G401 (cell line): Measurements from ENCODE around the gene DNTT. TPM values are rescaled to one million over a fixed set of nuclear protein-coding genes. Genes with fewer than 3 reads are reported as not detected.

Experiments
- DNase-seq: peaks from one replicate; pipeline ENCODE4 v3.0.0-alpha.2; 2015; ENCODE audit warnings: low spot score
- in situ Hi-C: cut with HindIII; loops from 2 replicates; pipeline ENCODE4 v1.10.0; 2016; ENCODE audit warnings: low sequenced_read_pairs, mixed read lengths
- total RNA-seq: library from RNA; depleted of rRNA; stranded (reverse); fragments of >200 nt; shearing (Covaris generic); gene quantifications from 2 replicates; pipeline ENCODE4 v1.2.3, GENCODE V29; 2014

DNTT gene
- total RNA-seq, 1 experiment from 2014 or later: not detected

DNA sequence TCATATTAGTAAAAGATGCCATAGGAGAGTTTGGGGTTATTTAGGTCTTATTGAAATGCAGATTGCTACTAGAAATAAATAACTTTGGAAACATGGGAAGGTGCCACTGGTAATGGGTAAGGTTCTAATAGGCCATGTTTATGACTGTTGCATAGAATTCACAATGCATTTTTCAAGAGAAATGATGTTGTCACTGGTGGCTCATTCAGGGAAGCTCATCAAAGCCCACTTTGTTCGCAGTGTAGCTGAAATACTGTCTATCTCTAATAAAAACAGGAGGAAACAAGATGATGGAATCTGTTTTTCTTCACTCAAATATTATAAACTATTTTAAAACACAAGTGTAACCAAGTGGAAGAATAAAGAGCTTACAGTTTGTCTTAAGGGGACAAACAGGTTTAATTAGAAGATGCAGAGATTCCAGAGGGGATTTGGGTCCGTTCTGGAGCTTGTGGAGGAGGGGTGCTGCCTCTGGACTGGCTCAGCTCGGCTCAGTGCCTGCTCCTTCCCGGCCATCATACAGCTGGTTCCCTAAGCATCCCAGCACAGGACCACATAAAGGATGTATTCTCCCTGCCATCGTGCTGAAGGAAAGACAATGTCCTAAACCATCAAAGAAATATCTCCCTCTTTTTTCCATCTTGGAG, 34.2 kb downstream of the DNTT start:
- in situ Hi-C loops: no loop called here
- DNase-seq: no peak

DNA sequence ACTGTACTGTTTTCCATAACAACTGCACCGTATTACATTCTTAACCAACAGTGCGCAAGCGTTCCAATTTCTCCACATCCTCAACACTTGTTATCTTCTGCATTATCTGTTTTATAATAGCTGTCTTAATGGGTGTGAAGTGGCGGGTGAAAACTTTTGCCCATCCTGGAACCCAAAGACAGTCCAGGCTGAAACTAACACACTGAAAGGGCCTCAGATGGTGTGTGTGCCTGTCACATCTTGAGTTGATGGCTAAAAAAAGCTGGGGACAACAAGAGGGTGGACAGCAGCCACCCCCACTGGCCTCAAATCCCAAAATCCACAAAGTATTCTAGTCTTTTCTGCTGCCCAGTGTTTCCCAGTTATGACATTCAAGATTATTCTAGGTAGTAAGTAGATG, 35.1 kb downstream of the DNTT start:
- no peak for DNase-seq
- in situ Hi-C loops: no loop called here

DNA sequence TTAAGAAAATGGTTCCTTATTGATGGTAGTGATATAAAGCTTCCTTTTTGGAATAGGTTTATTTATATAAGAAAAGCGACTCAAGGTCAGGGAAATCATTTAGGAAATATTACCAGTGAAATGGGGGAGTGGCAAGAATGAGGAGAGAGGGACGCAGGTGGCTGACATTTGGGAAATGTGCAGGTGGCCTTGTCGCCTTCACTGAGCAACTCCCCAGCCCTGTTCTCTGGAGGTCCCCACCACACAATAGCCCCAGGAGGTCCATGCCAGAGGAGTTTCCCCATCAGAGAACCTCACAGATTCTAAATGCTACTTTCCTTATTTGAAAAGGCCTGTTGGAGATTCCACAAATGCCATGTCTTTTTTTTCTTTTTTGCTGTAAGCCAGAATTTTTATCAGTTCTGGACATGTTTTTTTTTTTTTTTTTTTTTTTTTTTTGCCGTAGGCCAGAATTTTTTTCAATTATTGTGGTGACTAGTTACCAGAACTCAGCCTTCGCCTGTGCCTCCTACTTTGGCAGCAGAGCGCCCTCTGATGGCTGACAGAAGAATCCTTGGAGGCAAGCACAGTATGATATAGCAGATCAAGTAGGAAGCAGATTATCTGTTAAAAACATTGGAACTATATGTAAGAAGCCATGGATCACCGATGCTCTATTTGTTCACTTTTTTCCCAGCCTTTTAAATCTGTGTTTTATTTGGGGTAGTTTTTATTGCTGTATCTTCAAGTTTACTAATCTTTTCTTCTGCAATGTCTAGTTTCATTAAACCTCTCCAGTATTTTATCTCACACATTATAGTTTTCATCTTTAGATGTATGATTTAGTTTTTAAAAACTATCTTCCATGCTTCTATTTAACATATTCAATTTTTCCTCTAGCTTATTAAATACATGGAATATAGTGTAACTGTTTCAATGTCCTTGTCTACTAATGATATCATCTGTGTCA, 36.0 kb downstream of the DNTT start:
- in situ Hi-C loops: no loop called here
- peak; percentile 33 for DNase-seq

DNA sequence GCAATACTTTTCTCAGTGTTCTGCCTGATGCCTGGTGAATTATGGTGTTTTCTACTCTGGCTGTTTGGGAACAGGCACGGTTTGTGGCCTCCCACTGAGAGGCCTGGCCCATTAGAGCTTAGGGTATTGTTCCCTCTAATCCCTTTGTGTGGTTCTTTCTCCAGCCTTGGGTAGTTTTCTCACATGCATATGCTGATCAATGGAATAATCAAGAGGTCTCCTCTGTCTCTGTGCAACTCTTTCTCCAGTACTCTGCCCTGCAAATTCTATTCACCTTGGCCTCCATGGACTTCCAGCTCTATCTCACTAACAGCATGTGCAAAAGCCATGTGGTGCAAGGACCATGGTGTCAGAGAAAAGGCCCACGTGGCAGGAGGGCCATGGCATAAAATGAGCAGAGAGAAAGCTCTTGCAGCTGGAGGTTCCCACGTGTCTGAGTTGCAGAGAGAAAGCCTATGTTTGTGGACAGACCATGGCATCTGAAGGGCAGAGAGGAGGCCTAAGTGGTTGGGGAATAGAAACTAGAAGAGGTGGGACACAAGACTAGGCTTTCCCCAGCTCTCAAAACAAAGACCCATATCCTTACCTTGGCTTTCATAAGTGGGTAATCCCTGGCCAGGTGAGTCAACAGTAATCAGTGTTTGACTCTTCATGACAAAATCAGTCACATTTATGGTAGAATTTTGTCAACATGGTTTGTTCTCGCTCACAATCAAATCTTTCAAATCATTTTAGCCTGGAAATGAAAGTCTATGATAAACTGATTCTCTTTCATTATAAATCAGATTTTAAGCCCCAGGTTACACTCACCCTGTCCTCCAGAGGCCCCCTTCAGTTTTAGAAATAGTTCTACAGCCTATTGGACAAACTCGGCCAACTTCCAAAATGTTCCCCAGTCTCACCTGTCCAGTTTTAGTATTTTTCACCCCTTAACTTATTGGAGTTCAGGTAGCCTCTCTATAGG, 37.3 kb downstream of the DNTT start:
- DNase-seq: no peak
- in situ Hi-C loops: no loop called here

DNA sequence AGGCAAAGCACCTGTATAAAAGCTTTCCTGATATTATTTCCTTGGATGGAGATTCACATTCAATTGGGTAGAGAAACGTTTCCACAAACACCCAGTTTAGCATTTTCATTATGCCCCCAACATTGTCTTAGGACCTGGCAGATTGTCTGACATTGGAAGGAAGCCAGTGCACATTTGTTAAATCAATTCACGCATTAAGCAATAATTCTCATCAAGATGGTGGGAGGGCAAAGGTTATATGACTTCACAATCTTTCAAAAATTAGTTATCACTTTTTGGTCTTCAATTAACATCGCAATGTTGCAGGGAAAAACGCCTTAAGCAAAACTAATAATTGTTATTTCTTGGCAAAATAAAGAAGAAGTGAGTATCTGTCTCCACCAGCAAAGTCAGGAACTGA, 38.2 kb downstream of the DNTT start:
- in situ Hi-C loops: no loop called here
- DNase-seq: no peak

DNA sequence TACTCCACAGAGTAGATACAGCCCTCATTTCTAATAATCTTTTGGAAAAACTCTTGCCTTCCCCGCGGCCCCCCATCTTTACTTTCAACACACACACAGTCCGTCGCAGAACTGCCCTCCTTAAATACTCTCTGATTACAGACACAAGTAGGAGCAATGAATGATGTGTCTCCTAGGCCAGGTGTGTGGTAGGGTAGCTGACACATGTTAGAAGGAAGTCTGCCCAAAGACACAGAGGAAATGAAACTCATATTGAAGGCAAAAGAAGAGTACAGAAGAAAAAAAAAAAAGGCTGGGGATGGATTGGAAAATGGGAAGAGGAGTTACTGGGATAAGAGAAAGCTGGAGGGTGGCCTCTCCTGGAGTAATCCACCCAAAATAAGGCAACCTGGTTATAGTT, 39.9 kb downstream of the DNTT start:
- in situ Hi-C loops: no loop called here

DNA sequence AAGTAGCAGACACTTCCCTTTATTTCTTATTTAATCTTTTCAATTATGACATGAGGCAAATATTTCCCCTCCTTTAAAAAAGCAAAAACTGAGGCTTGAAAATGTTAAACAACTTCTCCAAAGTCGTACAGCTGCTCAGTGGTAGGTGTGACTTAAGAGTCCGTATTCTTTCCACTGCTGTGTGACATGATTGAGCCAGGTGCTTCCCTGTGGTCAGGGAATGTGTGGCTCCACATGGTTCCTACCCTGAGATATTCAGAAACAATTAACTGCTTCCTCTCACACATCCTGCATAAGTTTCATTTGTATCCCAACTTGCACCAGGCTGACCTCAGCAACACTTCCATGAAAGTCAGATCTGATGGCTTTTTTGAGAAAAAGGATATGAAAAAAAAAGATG, 41.0 kb downstream of the DNTT start:
- DNase-seq: no peak
- in situ Hi-C loops: no loop called here

More for the DNA sequence above, 39.9 kb downstream of the DNTT start:
- no peak for DNase-seq

DNA sequence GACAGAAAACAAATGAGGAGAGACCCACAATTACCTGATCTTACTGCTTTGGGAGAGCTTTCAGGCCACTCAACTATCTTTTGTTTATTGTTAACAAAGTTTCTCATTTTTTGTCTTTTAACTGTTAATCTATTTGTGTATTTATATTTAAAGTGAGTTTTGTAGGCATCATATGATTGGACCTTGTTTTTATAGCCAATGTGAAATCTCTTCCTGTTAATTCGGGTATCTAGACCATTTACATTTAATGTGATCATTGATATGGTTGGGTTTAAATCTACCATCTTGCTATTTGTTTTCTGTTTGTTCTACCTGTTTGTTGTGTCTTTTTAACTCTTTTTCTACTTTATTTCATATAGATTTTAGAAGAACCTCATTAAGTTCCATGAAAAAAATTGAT, 42.1 kb downstream of the DNTT start:
- DNase-seq: no peak
- in situ Hi-C loops: no loop called here

DNA sequence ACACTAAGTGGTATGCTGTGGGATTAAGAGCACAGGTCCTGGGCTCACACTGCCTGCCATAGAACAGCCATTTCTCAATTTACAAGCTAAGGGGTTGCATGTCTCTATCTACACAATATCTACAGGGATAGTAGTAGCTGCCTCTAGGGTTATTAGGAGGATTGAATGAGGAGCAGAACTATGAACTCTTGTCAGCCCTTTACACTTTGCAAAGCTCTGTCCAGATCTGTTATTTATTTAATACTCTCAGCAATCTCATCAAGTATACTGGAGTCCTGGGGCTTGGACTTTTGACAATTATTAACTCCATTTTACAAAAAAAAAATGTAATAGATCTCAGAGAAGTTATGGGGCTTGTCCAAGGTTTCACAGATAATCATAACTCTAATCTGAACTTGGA, 47.8 kb downstream of the DNTT start:
- DNase-seq: no peak
- in situ Hi-C loops: no loop called here

DNA sequence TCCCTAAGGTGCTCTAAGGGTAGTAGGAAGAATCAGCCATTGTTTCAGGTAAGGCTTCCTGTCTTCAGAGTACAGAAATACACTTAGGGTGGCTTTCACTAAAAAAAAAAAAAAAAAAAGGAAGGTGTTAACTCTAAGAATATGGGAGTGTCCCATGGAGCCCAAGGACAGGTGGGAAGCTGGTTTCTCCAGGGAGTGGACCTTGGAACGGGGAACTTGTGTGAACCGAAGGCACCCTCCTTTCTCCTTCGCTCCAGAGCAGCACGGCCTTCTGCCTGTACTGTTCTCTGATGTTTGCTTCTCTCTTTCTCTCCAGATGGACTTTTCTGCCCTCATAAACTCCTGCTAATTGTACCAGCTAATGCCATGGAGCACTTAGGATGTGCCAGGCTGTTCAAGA, 48.3 kb downstream of the DNTT start:
- no peak for DNase-seq
- in situ Hi-C loops: no loop called here

DNA sequence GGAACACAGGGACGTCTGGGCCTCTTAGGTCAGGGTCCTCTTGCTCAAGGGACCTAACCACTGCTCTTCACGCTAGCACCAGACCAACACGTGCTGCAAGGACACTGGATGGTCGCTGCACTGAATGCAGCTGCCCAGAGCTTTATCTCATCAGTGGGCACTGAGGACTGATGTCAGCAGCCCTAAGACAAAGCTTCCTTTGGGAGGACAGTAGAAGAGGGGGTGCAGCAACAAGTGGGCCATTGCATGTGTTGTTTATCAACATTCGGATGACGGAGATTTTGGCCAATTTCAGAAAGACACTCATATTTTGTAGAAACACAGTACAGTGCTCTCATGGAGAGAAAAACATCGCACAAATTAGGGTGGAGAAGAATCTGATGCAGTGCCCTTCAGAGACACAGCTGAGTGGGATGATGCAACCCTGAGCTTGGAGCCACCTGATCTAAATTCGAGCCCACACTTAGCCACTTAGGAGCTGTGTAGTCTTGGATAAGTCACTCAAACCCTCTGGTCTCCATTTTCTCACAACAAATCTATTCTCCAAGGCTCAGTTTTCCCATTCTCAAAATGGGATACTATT, 52.9 kb downstream of the DNTT start:
- DNase-seq: no peak
- in situ Hi-C loops: no loop called here

DNA sequence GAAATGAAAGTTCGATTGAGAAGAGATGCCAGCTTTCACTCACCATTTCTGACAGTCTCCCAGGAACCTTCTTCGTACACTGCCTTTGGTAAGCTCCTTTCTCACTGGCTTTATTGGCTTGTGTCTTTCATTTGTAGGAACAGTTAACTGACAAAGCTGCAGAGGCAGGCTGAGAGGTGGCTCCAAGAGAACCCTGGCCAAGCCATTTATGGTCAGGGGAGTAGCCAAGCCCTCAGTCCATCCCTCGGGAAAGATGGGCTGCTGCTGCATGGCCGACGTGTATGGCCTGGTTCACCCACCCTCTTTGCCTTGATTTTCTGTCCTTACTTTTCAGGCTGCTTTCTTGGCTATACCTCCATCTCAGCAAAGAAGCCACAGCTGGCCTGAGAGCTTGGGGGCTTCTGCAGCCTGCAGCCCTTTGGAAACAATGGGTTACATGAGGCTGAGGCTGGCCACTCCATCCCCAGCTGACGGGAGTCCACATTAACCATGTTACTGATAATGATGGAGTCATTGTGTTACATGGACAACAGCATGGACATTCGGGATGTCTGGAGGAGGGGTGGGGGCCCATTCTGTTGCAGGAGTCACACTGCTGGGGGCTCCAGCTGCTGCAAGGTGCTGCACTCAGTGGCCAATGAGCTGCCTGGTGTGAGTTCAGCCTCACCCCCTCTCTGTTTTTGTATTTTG, 54.8 kb downstream of the DNTT start, which contains the start of gene OPALIN:
Gene OPALIN, minus strand, starts transcription at position 152 of the 690 bp plus-strand sequence. Its CDS starts 106 bp downstream, at position 46.
- in situ Hi-C loops: no loop called here
- DNase-seq: no peak

DNA sequence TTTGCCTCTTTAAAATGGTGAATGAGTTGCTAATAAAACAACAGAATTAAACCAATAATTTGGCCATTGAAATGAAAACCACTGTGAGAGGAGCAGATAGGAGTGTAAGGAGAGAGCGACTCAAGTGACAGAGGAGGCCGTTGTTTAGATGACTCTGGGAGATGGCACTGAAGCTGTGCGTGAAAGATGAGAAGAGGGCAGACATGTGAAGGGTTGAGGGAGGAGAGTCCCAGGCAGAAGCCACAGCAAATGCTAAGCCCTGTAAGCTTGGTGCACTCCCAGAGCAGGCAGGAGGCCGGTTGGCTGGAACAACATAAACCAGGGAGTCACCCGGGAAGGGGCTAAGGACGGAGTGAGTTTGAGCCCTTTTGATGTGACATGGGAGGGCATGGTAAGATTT, 55.4 kb downstream of the DNTT start:
- no peak for DNase-seq
- in situ Hi-C loops: no loop called here

DNA sequence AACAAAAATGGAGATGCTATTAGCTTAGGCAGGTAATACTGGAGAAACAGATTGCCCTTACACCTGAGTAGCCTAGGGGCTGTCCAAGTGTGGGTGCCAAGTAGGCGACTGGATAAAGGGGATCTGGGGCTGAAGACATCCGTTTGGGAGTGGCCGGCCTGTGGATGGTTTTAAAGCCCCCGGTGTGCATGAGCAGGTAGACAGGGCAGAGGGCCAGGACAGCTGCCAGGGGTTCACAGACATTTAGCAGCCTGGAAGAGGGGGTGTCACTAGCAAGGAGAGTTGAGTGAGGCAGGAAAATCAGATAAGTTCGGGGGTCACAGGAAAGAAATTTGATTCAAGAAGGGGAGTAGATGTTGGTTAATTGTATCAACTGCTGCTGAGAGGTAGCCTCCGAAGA, 56.1 kb downstream of the DNTT start:
- in situ Hi-C loops: no loop called here
- DNase-seq: no peak

DNA sequence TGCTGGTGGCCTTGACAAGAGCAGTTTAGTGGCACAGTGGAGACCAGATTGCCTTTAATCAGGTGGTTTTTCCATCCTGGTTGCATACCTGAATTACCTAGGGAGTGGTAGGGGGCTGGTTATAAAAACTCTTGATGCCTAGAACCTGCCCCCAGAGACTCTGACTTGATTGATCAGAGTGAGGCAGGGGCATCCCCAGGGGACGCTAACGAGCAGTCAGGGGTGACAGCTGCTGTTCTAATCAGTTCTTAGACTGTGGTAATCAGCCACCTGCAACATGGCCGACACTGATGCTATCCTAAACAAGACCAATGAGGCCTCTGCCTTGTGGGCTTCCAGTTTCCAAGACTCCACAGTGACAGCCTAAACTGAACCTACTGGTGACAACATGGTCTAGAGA, 56.5 kb downstream of the DNTT start:
- in situ Hi-C loops: no loop called here
- DNase-seq: no peak

DNA sequence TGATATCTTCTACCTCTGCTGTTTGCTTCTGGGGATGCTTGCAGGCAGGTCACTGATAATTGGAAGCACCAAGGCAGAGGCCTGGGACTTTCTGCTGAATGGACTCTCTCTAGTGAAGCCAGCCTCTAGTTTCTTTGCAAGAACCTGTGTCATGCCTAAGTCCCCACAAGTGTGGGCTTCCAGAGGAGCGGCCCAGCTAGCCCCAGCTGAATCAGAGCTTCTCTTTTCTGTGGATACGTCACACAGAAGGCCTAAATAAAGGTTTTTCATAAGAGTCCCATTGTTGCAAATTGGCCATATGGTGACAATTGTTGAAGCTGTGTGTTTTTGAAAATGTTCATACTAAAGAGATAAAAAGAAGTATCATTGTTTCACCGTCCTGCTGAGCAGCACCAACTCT, 61.3 kb downstream of the DNTT start:
- DNase-seq: no peak
- in situ Hi-C loops: no loop called here

DNA sequence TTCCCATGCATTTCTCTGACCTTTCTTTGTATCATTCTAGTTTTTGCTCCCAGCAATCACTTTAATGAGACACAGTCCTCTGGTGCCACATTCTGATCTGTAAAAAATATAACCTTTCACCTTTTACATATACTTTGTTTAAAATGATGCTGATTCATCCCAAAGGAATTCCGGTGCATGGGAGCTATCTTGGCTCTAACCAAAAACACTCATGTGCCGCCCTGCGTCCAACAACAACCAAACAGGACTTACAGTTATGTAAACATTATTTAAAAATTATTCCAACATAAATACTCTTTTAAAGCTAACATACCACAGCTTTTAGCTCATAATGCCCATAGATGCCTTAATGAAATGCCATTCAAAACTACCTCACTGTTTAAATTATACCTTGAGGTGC, 62.3 kb downstream of the DNTT start:
- in situ Hi-C loops: no loop called here
- DNase-seq: no peak

DNA sequence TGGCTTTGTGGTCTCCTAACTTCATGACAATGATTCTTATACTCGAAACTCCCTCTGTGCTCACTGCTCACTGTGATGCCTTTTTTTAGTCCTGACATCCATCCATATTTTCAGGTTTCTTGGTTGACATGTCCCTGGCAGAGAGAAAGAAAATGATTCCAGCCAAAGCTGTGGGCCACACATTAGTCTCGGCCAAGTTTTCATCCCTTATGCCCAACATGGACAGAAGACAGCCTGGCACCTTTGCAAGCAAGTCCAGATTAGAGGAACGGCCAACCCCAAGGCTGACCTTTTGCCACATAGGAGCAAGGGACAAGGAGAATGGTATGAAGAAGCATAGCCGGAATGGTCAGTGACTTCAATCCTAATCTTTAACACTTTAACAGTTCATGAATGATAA, 63.2 kb downstream of the DNTT start:
- in situ Hi-C loops: no loop called here

DNA sequence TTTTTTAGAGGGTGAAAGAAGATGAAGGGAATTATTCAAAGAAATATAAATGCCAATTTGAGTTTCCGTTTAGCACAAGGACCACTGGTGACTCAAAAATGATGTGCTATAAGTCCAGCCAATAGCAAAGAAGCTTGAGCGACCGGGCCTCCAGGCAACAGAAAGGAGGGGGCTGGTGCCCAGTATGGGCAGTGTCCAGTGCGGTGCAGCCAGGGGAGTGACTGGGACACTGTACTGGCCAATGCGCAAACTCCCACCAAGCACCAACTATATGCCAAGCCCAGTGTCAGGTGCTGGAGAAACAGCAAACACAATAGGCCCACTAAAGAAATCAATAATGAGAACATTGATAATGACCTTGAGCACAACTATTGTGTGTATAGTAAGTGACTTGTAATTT, 64.7 kb downstream of the DNTT start:
- in situ Hi-C loops: no loop called here
- DNase-seq: no peak

More for the DNA sequence above, 63.2 kb downstream of the DNTT start:
- peak; percentile 67 for DNase-seq
